PC-3 (cell line): Measurements from ENCODE around the gene CAVIN1.

Source experiments
- CTCF ChIP-seq: fragments of 300-600 bp; sonication (generic); conservative IDR thresholded peaks from 2 replicates; pipeline ENCODE4 v1.5.1; 2017; ENCODE audit warnings: antibody characterized with exemption, low read depth, mild to moderate bottlenecking, low read length
- EZH2 ChIP-seq: fragments of 300-600 bp; sonication (generic); IDR thresholded peaks from one replicate; pipeline ENCODE4 v1.6.1; 2017; ENCODE audit warnings: antibody characterized with exemption, mild to moderate bottlenecking, low read length; ENCODE audit not compliant: unreplicated experiment
- EZH2phosphoT487 ChIP-seq: fragments of 300-600 bp; sonication (generic); IDR thresholded peaks from 2 replicates; pipeline ENCODE4 v1.6.1; 2018; ENCODE audit warnings: mild to moderate bottlenecking, antibody characterized with exemption, low read length, borderline replicate concordance

DNA sequence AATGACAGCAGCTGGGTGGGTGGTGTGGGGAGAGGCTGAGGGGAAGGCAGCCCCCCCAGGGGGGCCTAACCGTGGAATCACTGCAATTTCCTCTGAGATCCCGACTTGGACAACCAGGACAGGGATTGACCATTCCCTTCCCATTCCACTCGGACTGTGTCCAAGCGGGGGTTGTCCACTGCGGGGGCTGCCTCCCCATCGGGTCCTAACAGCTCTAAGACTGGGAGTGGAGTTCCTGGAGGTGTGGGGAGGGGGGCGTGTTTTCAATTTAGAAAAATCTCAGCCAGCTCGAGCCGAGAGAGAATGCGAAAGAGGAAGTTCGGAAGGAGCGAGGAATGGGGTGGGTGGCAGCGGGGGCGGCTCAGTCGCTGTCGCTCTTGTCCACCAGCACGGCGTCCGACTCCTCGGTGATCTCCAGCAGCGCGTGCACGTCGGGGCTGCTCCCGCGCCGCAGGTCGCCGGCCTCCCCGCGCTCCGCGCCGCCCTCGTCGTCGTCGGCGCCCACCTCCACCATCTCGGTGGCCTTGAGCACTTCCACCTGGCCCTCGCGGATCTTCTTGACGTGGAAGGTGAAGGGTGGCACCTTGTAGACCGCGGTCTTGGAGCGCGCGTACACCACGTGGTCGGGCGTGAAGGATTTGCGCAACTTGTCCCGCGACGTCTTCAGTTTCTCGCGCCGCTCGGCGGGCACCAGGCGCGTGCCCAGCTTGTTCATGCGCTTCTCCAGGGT is 18.6 kb downstream of the CAVIN1 start:
- TF ChIP-seq CTCF = no peak
- no peak for TF ChIP-seq EZH2
- TF ChIP-seq EZH2phosphoT487 = no peak
